T-helper 1 cell treated with Interleukin-12 subunit alpha and Interleukin-12 subunit beta and Interleukin-4 antibody, amounts not matched to agents 30 μg/mL and 1 μg/mL, for 36 hours (primary cell): ENCODE data around the gene C16orf90.
"Not testable (repeated sequence)": the region's sequence is repeated elsewhere in the genome, so short reads cannot be mapped to it uniquely, and the experiment has no call there.

ENCODE experiments used
- H3K27ac Mint-ChIP-seq: one replicate; pipeline ENCODE4 v1.8.0; 2021; ENCODE audit warnings: mild to moderate bottlenecking, mixed read lengths
- H3K27me3 Mint-ChIP-seq: one replicate; pipeline ENCODE4 v1.8.0; 2021; ENCODE audit warnings: low read depth, mixed read lengths
- H3K36me3 Mint-ChIP-seq: one replicate; pipeline ENCODE4 v1.8.0; 2021; ENCODE audit warnings: low read depth, mixed read lengths
- H3K4me1 Mint-ChIP-seq: one replicate; pipeline ENCODE4 v1.8.0; 2021; ENCODE audit warnings: low read depth, mixed read lengths
- H3K4me3 Mint-ChIP-seq: one replicate; pipeline ENCODE4 v1.8.0; 2021; ENCODE audit warnings: mild to moderate bottlenecking, moderate library complexity, mixed read lengths
- H3K9me3 Mint-ChIP-seq: one replicate; pipeline ENCODE4 v1.8.0; 2021; ENCODE audit warnings: mixed read lengths

Gene C16orf90

GRCh38 chr16:3495176-3495575 is at the start of gene C16orf90:
Gene C16orf90, minus strand, starts transcription at chr16:3495489. Its CDS starts 68 bp downstream, at chr16:3495421.
- Mint-ChIP-seq H3K9me3 (no peaks in the 10 kb centered on the region), H3K4me3 (no peak within 1 kb of the TSS), H3K4me1 (no peaks in the 10 kb centered on the region), H3K27me3 (no peaks in the 10 kb centered on the region), H3K36me3 (no peaks in the 10 kb centered on the region), H3K27ac (no peak within 1 kb of the TSS)

- Mint-ChIP-seq H3K27ac (no peak overlapping the region), H3K27me3 (no peaks in the 10 kb centered on the region), H3K36me3 (peaks cover 43% of the 10 kb centered on the region), H3K9me3 (no peaks in the 10 kb centered on the region), H3K4me3 (no peak overlapping the region), H3K4me1 (no peaks in the 10 kb centered on the region)
Measured at GRCh38 chr16:3542601-3543373, 47.5 kb upstream of the C16orf90 start.

- H3K27me3 Mint-ChIP-seq = no peaks in the 10 kb centered on the region
- H3K9me3 Mint-ChIP-seq = no peaks in the 10 kb centered on the region
- H3K27ac Mint-ChIP-seq = no peak overlapping the region
- H3K4me1 Mint-ChIP-seq = no peaks in the 10 kb centered on the region
- peaks cover 36% of the 10 kb centered on the region for H3K36me3 Mint-ChIP-seq
- no peak overlapping the region for H3K4me3 Mint-ChIP-seq
Measured at GRCh38 chr16:3541527-3542155, 46.4 kb upstream of the C16orf90 start.

- H3K36me3 Mint-ChIP-seq = peaks cover 45% of the 10 kb centered on the region
- H3K27me3 Mint-ChIP-seq = no peaks in the 10 kb centered on the region
- no peak overlapping the region for H3K4me3 Mint-ChIP-seq
- no peak overlapping the region for H3K27ac Mint-ChIP-seq
- no peaks in the 10 kb centered on the region for H3K9me3 Mint-ChIP-seq
- H3K4me1 Mint-ChIP-seq = no peaks in the 10 kb centered on the region
Measured at GRCh38 chr16:3538222-3538621, 42.9 kb upstream of the C16orf90 start.

- no peaks in the 10 kb centered on the region for H3K4me1 Mint-ChIP-seq
- peaks cover 44% of the 10 kb centered on the region for H3K36me3 Mint-ChIP-seq
- no peaks in the 10 kb centered on the region for H3K9me3 Mint-ChIP-seq
- no peak overlapping the region for H3K4me3 Mint-ChIP-seq
- no peak overlapping the region for H3K27ac Mint-ChIP-seq
- H3K27me3 Mint-ChIP-seq = no peaks in the 10 kb centered on the region
Measured at GRCh38 chr16:3536851-3537250, 41.6 kb upstream of the C16orf90 start.

GRCh38 chr16:3536271-3536731 is 41.0 kb upstream of the C16orf90 start:
- Mint-ChIP-seq H3K27me3 (no peaks in the 10 kb centered on the region), H3K36me3 (peaks cover 42% of the 10 kb centered on the region), H3K9me3 (no peaks in the 10 kb centered on the region), H3K27ac (no peak overlapping the region), H3K4me1 (no peaks in the 10 kb centered on the region), H3K4me3 (no peak overlapping the region)

- Mint-ChIP-seq H3K27me3 (no peaks in the 10 kb centered on the region), H3K36me3 (peaks cover 33% of the 10 kb centered on the region), H3K4me1 (no peaks in the 10 kb centered on the region), H3K9me3 (no peaks in the 10 kb centered on the region), H3K27ac (peak overlapping the region; percentile 50), H3K4me3 (no peak overlapping the region)
Measured at GRCh38 chr16:3534126-3534525, 38.8 kb upstream of the C16orf90 start.

GRCh38 chr16:3532741-3533140 is 37.5 kb upstream of the C16orf90 start:
- no peaks in the 10 kb centered on the region for H3K27me3 Mint-ChIP-seq
- no peak overlapping the region for H3K27ac Mint-ChIP-seq
- no peak overlapping the region for H3K4me3 Mint-ChIP-seq
- no peaks in the 10 kb centered on the region for H3K9me3 Mint-ChIP-seq
- H3K4me1 Mint-ChIP-seq = no peaks in the 10 kb centered on the region
- H3K36me3 Mint-ChIP-seq = peaks cover 37% of the 10 kb centered on the region

GRCh38 chr16:3530371-3530914 is 35.2 kb upstream of the C16orf90 start:
- Mint-ChIP-seq H3K4me3 (no peak overlapping the region), H3K4me1 (no peaks in the 10 kb centered on the region), H3K27me3 (no peaks in the 10 kb centered on the region), H3K9me3 (no peaks in the 10 kb centered on the region), H3K36me3 (peaks cover 31% of the 10 kb centered on the region), H3K27ac (no peak overlapping the region)

- Mint-ChIP-seq H3K36me3 (peaks cover 26% of the 10 kb centered on the region), H3K27me3 (no peaks in the 10 kb centered on the region), H3K27ac (peak overlapping the region; percentile 62), H3K4me1 (peaks cover 2% of the 10 kb centered on the region), H3K4me3 (no peak overlapping the region), H3K9me3 (no peaks in the 10 kb centered on the region)
Measured at GRCh38 chr16:3529175-3529574, 33.9 kb upstream of the C16orf90 start.

GRCh38 chr16:3528406-3528805 is 33.1 kb upstream of the C16orf90 start:
- no peak overlapping the region for H3K27ac Mint-ChIP-seq

GRCh38 chr16:3527216-3527829 is 32.0 kb upstream of the C16orf90 start:
- H3K36me3 Mint-ChIP-seq = peaks cover 21% of the 10 kb centered on the region
- H3K9me3 Mint-ChIP-seq, H3K27me3 Mint-ChIP-seq, H3K27ac Mint-ChIP-seq, H3K4me1 Mint-ChIP-seq, H3K4me3 Mint-ChIP-seq: not testable (repeated sequence)

More at GRCh38 chr16:3528406-3528805, 33.1 kb upstream of the C16orf90 start:
- H3K9me3 Mint-ChIP-seq = no peaks in the 10 kb centered on the region
- H3K4me1 Mint-ChIP-seq = peaks cover 2% of the 10 kb centered on the region
- H3K36me3 Mint-ChIP-seq = peaks cover 20% of the 10 kb centered on the region
- H3K4me3 Mint-ChIP-seq = no peak overlapping the region
- no peaks in the 10 kb centered on the region for H3K27me3 Mint-ChIP-seq

GRCh38 chr16:3525951-3526350 is 30.7 kb upstream of the C16orf90 start:
- Mint-ChIP-seq H3K4me3 (no peak overlapping the region), H3K4me1 (peaks cover 2% of the 10 kb centered on the region), H3K27ac (no peak overlapping the region), H3K27me3 (no peaks in the 10 kb centered on the region), H3K9me3 (no peaks in the 10 kb centered on the region), H3K36me3 (peaks cover 18% of the 10 kb centered on the region)

GRCh38 chr16:3523281-3523680 is 28.0 kb upstream of the C16orf90 start:
- H3K4me3 Mint-ChIP-seq = no peak overlapping the region
- peaks cover 10% of the 10 kb centered on the region for H3K4me1 Mint-ChIP-seq
- H3K27me3 Mint-ChIP-seq = no peaks in the 10 kb centered on the region
- no peak overlapping the region for H3K27ac Mint-ChIP-seq
- no peaks in the 10 kb centered on the region for H3K9me3 Mint-ChIP-seq
- peaks cover 25% of the 10 kb centered on the region for H3K36me3 Mint-ChIP-seq
